Measurements from ENCODE around the gene TMEM231. TPM values are rescaled to one million over a fixed set of nuclear protein-coding genes. Genes with fewer than 3 reads are reported as not detected.
A peak's percentile ranks its signal among the peaks of the same experiment; 100 is the strongest.

Gene TMEM231
- total RNA-seq, 2 experiments from 2014 or later = 2.5 TPM

DNA sequence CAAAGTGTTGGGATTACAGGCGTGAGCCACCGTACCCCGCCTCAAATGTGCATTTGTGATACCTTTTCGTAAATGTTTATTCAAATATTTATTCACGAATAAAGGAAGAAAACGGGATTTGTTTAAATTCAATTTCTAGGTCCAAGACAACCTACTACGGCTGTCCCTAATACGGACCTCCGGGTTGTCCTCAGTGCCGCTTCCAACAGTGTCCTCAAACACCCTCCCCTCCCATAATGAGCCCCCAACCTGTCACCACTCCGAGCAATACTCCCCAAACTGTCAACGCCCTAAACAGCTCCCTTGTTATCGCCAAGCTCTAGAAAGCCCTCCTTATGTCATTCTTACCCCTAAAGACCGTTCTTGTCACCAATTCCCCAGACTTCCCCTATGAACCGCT, 9.6 kb upstream of the TMEM231 start:
- no peak for TF ChIP-seq CTCF (IDR thresholded peaks at IDR 0.05)
- Histone ChIP-seq H3K36me3 (ENCODE audit: insufficient read depth, low read length) (peaks cover 32% of the 10 kb centered on the region), H3K4me1 (ENCODE audit: insufficient read depth, low read length) (peaks cover 41% of the 10 kb centered on the region), H3K27ac (ENCODE audit: low read depth in 1 of 2, low read length in 2 of 2) (peak overlapping the region; percentile 69 to 76), H3K27me3 (ENCODE audit: control insufficient read depth in 1 of 2, insufficient read depth in 2 of 2, low read length in 2 of 2) (no peaks in the 10 kb centered on the region), H3K9me3 (ENCODE audit: control insufficient read depth in 1 of 2, insufficient read depth in 1 of 2, low read length in 2 of 2) (no peaks in the 10 kb centered on the region), H3K4me3 (ENCODE audit: low read length) (peak overlapping the region; percentile 90)
- ATAC-seq (ENCODE audit: poor library complexity) = no peak
- POLR2A ChIA-PET = interaction anchor here (0.6 to 3.8 kb wide), 13 partner anchors 10 to 899 kb away, joined by 3 to 59 read pairs (median 4); partner anchors contain the start of genes ADAT1, CFDP1, KARS1 and RFWD3
- Mint-ChIP-seq H3K4me1 (ENCODE audit: low read depth) (peaks cover 37% of the 10 kb centered on the region), H3K4me3 (peak overlapping the region; percentile 94), H3K36me3 (ENCODE audit: low read depth) (peaks cover 46% of the 10 kb centered on the region), H3K27ac (peak overlapping the region; percentile 89), H3K27me3 (peaks cover 14% of the 10 kb centered on the region), H3K9me3 (no peaks in the 10 kb centered on the region)
- intact Hi-C loops (cut with DNase I, micrococcal nuclease) = loop anchor here (1.0 to 10.0 kb wide), 11 partner anchors 9 to 899 kb away; partner anchors contain the start of genes ADAT1 (in 2 of the 2), KARS1 (in 2 of the 2), TERF2IP (in 2 of the 2) and TMEM170A (in 2 of the 2)
- CTCF ChIA-PET = interaction anchor here (2.0 to 3.5 kb wide), 3 partner anchors 10 to 55 kb away, joined by 10 to 26 read pairs (median 17); partner anchors contain the start of gene TMEM231
- DNase-seq = no peak

- POLR2A ChIA-PET = interaction anchor here (0.8 kb wide), 1 partner anchor 63 kb away, joined by 3 read pairs; the partner anchor contains the start of gene ADAT1
- intact Hi-C loops (cut with DNase I, micrococcal nuclease) = loop anchor here (5.0 to 10.0 kb wide), 4 partner anchors 415 to 1635 kb away; partner anchors contain the start of genes MON1B (in 1 of the 2), RFWD3 (in 1 of the 2), SYCE1L (in 1 of the 2) and ZFP1 (in 1 of the 2)
- H3K27me3 Mint-ChIP-seq = peaks cover 14% of the 10 kb centered on the region
These were observed 3.7 kb upstream of the TMEM231 start for GRCh38 chr16:75559564-75560372.

More at GRCh38 chr16:75559564-75560372, 3.7 kb upstream of the TMEM231 start:
- CTCF ChIA-PET = no interaction called here
- H3K27ac Mint-ChIP-seq = no peak overlapping the region
- H3K4me1 Mint-ChIP-seq (ENCODE audit: low read depth) = peaks cover 13% of the 10 kb centered on the region
- TF ChIP-seq CTCF (IDR thresholded peaks at IDR 0.05) = no peak
- H3K9me3 Mint-ChIP-seq = no peaks in the 10 kb centered on the region
- no peaks in the 10 kb centered on the region for H3K36me3 Mint-ChIP-seq (ENCODE audit: low read depth)
- no peak overlapping the region for H3K27ac ChIP-seq (ENCODE audit: low read depth in 1 of 2, low read length in 2 of 2)
- ATAC-seq (ENCODE audit: poor library complexity) (no peak), DNase-seq (no peak)
- no peak overlapping the region for H3K4me3 ChIP-seq (ENCODE audit: low read length)
- no peaks in the 10 kb centered on the region for H3K36me3 ChIP-seq (ENCODE audit: insufficient read depth, low read length)
- no peaks in the 10 kb centered on the region for H3K9me3 ChIP-seq (ENCODE audit: control insufficient read depth in 1 of 2, insufficient read depth in 1 of 2, low read length in 2 of 2)
- peaks cover 20% of the 10 kb centered on the region for H3K4me1 ChIP-seq (ENCODE audit: insufficient read depth, low read length)
- H3K4me3 Mint-ChIP-seq = no peak overlapping the region
- H3K27me3 ChIP-seq (ENCODE audit: control insufficient read depth in 1 of 2, insufficient read depth in 2 of 2, low read length in 2 of 2) = peaks cover 0 to 3% of the 10 kb centered on the region in 2 experiments

All from CD4-positive, alpha-beta T cell (primary cell).